Stimulated activated CD8-positive, alpha-beta memory T cell treated with anti-CD3 and anti-CD28 coated beads, Interleukin-12 subunit alpha, Interleukin-12 subunit beta, amount 100 ng/mL, for 24 hours (primary cell): ENCODE results near the gene MRPL36.
"Not testable (repeated sequence)": the region's sequence is repeated elsewhere in the genome, so short reads cannot be mapped to it uniquely, and the experiment has no call there.

Source experiments
- DNase-seq: peaks from one replicate; pipeline ENCODE4 v3.0.0-alpha.2; 2020; ENCODE audit errors: extremely low read depth

The MRPL36 gene

DNA sequence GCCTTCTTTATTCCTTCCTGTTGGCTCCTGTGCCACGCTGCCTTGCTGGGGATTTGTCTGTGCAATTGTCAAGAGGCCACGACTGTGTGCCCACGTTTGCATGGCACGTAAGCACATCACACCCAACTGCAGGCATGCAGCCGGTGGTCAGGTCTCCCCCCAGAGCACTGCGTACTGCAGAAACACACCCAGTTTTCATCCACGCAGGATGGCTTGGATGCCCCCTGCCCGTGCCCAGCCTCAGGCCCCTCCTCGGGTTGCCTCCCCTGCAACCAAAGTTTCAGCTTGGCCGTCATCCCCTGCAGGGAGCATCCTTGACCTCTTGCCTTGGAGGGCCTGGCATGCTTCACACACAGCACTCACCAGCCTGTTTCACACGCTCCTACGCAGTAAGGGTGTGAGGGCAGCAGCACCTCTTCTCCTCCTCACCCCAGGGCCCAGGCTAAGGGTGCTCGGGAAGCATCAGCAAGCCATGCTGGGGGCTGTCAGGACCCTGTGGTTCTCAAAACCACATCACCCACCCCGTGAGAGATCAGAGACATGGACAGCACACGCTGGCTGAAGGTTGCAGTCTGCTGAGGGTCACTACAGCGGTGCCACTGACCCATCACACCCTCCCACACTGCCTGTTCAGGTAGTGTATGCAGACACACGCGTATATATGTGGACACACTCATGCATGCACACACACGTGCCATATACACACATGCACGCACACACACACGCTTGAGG is 3.1 kb downstream of the MRPL36 start:
- no peak for DNase-seq

DNA sequence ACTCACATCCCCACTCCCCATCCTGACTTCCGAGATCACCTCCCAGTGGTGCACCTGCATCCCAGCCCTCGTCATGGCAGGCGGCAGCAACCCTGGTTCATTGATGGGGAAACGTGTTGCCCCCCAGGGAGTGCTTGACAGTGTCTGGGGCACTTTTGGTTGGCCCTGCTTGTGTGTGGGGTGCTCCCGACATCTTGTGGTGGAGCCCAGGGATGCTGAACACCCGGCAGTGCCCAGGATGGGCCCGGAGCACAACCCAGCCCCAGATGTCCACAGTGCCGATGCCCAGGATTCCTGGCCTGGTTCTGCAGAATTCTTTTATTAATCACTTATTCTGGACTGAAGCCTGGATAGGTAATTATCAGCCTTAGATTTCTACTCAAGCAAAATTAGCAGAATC is 3.7 kb downstream of the MRPL36 start:
- DNase-seq, result no peak

DNA sequence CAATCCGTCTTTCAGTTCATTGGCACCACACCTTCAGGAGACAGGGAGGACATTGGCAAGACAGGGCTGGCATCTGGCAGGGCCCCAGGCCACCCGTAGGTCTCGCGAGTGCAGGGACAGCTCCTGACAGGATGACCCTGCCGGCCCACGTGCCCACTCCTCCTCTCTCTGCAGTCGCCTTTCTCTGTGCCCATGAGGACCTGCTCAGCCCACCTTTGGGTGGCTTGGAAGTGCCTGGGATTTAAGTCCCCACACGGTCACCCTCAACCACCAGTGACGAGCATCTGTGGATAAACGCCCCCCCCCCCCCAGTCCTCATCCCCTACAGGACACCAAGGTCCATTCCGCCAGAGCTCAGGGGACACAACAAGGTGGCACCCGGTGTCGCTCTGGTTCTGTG is 4.1 kb downstream of the MRPL36 start:
- no peak for DNase-seq

DNA sequence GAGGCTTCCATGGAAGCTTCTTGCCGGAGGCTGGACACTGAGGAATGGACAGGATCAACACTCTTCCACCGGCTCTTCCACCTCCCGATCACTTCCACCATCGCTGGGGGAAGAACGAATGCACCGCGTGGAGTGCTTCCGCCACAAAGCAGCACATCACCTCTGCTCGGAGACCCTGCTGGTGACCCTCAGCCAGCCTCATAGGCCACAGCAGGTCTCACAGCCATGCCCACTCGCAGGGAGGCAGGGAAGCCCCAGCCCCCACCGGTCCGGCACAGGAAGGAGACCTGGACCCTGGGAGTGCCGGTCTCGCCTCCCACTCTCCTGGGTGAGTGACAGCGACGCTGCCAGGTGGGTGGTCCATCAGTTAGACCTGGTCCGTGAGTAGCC is 4.7 kb downstream of the MRPL36 start:
- no peak for DNase-seq

DNA sequence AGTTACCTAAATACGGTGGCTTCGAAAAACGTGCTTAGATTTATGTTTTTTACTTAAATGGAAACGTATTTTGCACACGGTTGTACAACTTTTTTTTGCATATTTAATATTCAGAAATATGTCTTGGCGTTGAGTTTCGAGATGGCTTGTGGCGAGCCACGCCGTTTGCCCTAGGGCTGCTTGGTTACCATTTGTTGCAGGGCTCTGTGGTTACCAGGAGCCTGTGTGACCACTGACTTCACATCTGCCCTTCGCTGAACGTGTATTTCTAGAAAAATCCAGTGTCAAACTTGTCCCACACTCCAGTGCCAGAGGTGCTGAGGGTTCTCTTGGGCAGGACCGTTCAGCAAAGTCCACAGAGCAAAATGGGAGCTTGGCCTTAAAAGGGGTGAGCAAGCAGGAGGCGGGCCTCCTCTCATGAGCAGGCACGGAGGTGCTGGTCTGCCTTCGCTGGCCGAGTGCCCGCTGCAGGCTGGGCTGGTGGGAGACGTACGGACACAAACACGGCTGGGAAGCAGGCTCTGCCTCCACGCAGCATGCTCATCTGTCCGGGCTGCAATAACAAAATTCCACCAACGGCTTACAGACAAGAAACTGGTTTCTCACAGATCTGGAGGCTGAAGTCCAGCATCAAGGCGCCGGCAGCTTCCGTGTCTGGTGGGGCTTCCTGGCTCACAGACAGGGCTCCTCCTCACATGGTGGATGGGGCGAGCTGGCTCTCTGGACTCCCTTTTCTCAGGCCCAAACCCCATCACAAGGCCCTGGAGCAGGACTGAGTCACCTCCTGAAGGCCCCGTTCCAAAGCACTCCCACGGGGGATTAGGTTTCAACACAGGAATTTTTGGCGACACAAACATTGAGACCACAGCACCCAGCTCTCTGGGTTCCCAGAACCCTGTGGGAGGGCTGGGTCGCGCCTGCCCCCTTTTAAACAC is 5.4 kb downstream of the MRPL36 start:
- DNase-seq, result no peak

DNA sequence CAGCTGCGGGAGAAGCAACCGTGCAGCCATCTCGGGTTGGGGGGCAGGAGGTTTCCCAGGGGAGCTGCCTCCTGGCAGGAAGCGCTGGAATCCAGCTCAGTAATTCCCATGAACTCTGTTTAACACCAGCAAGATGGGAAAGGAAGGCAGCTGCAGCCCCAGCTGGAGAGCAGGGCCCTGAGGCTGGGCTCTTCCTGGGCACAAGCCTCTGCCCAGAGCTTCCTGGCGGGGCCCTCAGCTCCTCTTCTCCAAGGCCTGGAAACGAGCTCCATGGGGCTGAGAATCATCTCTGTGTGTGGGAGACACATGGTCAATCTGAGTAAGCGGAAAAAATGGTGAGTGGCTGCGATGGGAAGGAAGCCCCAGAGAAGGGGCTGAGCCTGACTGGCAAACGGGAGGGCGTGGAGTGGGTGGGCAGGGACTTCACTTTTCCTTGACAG is 6.3 kb downstream of the MRPL36 start:
- DNase-seq, result no peak

DNA sequence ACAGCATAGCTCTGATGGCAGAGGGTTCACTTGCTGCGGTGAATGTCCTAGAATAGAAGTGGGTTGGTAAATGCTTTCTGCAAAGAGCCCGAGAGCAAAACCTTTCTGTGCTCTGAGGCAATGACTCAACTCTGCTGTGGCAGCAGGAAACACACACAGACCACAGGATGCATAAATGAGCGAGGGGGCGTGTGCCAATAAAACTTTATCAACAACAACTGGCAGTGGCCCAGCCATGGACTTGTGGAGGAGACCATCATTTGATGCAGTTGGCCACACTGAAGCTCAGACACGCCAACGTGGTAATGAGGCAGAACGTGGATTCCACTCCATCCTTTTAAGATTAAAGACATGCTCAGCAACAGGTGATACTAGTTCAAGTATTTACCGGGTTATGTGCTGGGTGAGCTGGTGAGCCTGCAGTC is 6.8 kb downstream of the MRPL36 start:
- DNase-seq, result peak; percentile 45

DNA sequence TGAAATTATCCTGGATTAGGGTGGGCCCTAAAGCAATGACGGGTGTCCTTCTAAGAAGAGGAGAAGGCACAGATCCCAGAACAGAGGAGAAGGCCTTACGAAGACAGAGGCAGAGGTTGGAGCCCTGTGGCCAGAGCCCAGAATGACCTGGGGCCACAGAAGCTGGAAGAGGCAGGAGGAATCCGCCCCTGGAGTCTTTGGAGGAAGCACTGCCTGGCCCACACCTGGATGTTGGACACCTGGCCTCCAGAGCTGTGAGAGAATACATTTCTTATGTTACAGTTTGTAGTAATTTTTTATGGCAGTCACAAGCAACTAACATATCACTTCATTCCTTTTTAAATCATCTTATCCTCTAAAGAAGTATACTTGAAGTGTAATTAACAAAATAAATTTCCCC is 8.5 kb downstream of the MRPL36 start:
- DNase-seq, result no peak

DNA sequence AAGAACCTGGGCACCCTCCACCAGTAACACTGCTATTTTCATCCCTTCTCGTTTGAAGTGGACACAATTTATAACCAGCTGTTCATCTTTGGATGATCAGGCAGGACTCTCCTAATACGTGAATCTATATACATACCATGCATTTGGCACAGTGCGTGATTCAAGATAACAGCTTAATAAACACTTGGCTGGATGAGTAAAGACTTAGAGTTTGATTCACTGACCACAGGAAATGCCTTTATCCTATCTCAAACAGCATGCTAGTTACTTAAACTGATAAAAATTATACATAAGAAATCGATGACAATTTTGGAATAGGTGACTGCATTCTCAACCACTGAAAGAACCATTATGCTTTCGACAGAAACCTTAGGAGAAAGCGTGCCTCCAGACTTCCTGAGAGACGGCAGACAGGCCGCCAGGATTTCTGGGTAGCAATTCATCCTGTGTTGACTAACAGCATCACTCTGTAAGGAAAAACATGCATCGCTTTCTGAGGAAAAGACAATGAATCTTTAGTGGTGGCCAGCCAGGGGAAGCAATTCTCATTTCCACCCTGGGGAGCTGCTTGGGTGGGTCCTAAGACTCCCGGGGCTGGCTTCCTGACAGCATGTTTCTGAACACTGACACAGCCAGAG is 9.7 kb downstream of the MRPL36 start:
- no peak for DNase-seq

DNA sequence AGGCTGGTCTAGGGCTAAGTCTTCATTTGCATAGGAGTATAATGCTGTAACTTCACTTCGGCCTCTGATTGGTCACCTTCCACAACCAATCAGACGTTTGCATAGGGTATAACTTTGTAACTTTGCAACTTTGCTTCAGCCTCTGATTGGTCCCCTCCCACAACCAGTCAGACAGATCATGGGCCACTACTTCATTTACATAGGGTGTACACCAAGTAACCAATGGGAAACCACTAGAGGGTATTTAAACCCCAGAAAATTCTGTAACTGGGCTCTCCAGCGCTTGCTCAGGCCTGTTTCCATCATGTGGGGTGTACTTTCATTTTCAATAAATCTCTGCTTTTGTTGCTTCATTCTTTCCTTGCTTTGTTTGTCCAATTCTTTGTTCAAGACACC is 10.2 kb downstream of the MRPL36 start:
- DNase-seq, result not testable (repeated sequence)

DNA sequence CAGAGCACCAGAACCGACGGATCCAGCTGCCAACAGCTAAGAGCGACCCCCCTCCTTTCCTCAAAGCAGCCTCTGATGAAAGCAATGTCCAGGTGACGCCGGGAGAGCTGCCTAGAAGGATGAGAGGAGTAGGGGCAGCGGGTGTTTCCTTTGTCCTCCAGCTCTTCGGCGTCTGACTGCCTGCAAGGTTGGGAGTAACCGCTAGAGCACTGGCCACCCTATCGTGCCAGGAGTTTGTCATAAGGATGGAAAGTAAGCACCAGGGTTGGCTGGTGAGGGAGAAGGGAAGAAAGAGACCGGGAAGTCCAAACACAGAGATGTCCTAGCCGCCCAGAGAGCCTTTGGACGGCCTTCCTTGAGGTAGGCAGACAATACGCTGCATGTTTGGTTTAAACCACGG is 10.8 kb downstream of the MRPL36 start:
- no peak for DNase-seq

DNA sequence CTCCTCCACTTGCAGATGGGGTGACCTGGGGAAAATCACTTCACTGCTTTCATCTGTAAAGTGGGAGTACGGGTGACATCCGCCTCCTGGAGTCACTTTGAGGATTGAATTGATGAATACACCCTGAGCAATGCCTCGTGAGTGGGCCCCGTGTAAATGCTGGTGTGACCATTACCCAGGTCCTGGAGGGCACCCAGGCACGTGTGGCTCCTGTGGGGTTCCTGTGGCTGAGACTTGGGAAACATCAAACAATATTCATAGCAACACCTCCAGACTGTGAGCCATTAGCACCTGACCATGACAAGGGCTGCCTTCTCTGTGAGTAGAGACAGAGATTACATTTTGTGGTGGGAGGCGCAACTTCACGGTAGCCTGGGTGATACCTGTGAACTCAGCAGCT is 11.4 kb downstream of the MRPL36 start:
- no peak for DNase-seq

DNA sequence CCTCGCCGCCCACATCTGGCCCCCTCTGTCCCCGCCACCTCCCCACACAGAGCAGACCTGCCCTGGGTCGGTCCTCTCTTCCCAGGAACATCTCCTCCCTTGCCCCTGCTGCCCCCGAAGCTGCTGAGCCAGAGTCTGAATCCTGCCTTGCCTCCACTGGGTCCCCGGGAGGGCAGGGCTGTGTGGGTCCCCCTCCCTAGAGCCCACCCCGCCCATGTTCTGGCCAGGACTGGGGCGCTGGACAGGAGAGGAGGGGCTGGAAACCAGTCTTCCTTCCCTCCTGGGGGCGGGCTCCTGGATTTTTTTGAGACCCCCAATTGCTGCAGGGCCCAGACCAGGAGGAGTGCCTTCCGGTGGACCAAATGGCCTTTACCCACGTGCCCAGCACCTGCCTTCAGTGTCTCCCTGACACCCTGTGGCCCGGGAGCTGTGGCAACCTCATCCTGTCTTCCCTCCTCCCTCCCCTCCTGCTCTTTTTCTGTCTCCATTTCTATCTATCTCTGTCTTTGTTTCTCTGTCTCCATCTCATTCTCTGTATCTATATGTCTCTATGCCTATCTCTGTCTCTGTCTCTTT is 12.1 kb downstream of the MRPL36 start:
- no peak for DNase-seq

DNA sequence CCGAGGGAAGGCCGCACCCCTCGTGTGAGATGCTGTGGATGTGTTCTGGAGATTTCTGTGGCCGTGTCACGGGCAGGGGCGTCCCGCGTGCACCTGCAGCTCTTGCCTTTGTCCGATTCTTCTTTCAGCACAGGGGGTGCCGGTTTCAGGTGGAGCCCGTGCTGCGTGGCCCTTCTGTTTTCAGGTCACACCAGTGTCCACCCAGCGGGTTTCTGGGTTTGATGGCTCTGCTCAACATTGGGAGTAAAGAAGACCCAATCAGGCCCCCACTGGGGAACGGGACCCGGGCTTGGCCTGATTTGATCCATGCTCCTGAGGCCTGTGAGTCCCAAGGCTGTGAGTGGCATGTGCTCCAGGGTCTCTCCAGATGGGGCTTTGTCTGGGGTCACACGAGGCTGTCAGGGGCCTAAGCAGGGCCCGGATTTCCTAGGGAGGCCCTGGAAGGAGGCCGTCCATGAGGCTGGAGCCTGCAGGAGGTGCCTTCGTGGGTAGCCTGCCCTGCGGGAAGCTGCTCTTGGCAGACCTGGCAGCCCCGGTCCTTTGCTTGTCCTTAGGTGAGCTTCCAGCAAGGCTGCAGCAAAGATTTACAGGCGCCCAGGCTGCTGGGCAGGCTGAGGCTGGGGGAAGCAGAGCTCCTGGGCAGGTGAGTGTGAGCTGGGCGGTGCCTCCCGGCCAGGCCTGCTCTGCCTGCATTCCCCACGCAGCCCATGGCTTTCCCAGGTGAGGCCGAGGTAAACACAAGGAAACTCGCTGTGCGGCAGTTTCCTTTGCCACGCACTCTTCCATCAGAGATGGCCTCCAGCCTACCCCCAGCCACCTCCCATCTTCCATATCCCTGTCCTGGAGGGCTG is 12.8 kb downstream of the MRPL36 start:
- no peak for DNase-seq

DNA sequence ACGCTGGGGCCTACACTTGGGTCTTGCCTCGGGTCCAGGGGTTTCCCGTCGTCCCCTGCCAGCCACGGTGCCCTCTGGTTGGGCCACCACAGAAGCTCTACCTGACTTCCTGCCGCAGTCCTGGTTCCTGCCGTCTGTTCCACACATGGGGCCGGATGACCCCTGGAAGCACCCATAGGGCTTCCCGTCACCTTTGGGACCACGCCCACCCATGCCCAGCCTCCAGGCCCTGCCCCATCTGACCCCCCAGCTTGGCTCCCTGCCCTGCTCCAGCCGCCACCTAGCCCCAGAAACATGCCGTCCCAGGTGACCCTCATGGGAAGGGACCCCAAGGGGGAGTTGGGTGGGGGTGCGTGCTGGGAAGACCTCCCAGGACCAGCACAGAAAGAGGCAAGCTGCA is 13.7 kb downstream of the MRPL36 start:
- DNase-seq, result no peak

DNA sequence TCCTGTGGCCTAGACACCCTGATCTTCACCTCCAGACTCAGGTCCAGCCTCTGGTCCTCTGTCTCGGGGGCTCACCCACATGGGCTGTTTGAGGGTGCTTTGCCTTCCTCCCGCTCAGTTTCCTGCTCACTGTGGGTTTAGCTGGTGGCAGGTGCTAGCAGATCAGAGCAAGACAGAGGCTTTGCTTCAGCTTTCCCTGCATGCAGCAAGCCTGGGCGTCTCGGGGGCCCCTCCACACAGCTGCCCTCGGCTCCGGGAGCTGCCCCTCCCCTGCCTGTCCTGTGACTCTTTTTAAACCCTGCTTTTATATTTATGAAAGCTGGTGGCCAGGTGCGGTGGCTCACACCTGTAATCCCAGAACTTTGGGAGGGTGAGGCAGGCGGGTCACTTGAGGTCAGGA is 14.6 kb downstream of the MRPL36 start:
- no peak for DNase-seq

DNA sequence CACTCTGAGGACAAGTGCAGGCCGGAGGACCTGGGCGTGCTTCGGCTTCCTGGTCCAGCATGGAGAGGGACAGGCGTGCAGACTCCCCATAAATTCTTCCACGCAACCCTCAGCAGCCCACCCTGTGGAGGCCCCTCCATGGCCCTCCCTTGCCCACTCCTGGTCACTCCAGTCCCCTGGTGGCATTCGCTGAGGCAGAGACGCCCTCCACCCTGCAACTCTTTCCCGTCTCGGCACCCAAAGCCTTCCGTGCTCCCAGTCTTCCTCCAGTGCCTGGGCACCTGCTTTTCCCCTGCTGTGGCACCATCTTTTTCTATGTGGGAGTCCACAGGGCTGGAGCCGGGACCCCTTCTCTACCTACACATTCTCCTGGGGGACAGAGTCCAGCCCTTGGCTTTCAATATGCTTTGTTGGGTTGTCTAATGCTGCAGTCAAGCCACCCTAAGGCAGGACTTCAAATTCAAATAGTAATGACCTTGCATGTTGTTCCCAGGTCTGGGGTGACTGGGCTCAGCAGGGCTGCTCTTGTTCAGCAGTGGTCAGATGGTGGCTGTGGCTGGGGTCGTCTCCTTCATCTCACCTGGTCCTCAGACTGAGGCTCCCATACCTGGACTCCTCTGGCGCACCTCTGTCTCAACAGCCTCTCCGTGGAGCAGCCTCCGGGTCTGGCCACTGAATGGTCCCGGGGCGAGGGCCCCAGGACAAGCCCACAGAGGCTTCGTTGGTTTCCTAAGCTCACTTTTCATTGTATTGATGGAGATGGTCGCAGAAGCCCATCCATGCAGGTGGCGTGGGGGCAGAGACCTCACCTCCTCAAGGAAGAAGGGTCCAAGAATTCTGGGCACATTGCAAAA is 15.2 kb downstream of the MRPL36 start:
- no peak for DNase-seq

DNA sequence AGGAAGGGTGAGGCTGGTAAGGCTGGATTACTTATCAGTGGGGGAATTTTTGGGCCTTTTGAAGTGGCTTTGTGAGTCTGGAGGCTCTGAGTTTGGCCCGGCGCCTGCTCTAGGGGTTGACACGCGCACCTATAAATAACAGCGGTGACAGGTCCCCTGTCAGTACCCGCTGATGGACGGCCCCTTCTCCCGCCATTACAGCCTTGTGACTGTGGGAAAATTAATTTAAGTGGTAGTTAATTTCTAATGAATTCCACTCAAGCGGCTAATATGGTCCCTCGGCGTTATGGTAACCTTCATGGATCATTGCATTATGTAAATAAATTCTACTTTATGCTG is 16.5 kb downstream of the MRPL36 start:
- DNase-seq, result no peak

DNA sequence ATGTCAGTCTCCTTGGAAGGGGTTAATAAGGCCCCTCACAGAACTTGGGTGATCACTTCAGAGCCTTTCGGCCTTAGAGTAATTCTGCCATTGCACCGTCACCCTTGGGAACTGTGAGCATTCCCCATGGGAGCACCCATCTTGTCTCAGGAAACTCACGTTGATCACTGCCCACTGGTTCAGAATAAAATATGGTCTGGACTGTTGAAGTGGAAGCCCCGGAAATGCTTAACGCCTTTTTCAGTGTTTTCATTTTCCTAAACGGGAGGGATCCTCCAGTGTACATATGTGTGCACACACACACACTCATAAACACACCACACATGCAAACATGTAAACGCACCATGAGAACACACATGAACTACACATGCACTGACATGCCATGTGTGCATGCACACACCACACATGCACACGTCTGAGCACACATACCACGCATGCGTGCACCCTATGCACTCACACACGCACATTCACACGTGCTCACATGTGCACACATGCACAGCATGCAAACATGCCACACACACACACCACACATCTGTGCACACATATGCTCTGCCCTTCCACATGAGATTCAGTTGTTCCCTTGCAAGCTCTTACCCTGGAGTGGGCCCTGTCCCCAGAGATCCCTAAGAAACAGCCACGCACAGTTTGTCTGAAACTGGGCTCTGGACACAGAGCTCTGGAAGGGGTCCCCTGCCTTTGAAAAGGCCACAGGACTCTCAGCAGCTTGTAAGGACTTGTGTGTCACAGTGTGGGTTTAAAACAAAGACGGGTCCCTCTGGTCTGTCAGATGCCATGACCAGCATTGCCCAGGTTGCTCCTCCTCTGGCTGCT is 17.0 kb downstream of the MRPL36 start:
- DNase-seq, result no peak
